Measurements from ENCODE around the gene FILIP1.

FILIP1 gene

DNA sequence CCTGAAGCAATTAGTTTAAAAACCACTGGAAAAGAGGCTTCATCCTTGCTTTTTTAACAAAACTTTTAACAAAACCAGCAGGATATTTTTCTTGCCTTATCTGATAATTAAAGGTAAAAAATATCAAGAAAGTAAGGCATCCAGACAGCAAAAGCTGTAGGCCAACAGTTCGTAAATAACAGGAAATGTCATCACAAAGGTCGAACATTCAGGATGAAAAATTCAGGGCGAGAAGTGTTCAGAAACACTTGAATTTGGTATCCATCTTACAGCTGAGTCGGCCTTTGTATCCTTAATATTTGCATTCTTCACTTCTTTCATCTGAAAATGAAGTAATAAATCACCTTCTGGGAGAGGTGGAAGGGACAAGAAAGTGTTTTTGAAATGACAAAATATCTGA is 8.2 kb upstream of the FILIP1 start:
- no peak overlapping the region for H3K9ac ChIP-seq (ENCODE audit: low read length)
- no peak overlapping the region for H2BK120ac ChIP-seq (ENCODE audit: insufficient read depth, low read length, poor library complexity)
- no peaks in the 10 kb centered on the region for H3K36me3 ChIP-seq (ENCODE audit: control insufficient read depth in 1 of 2, insufficient read depth in 2 of 2, low read length in 2 of 2)
- H3K9me3 ChIP-seq (ENCODE audit: insufficient read depth, low read depth, low read length) = no peaks in the 10 kb centered on the region
- no peak overlapping the region for H3K14ac ChIP-seq (ENCODE audit: low read length)
- H4K8ac ChIP-seq (ENCODE audit: low read depth, low read length) = no peak overlapping the region
- no peak overlapping the region for H2AFZ ChIP-seq (ENCODE audit: insufficient read depth, low read length, poor library complexity)
- H3K18ac ChIP-seq (ENCODE audit: low read length) = no peak overlapping the region
- no peak overlapping the region for H2BK12ac ChIP-seq (ENCODE audit: low read length)
- H3K4ac ChIP-seq (ENCODE audit: low read depth, low read length) = no peak overlapping the region
- H3K27me3 ChIP-seq (ENCODE audit: insufficient read depth, low read length) = no peaks in the 10 kb centered on the region
- H3K27ac ChIP-seq (ENCODE audit: low read depth, low read length) = no peak overlapping the region
- no CpG with 5 or more reads among the region's 4 CpGs for WGBS (ENCODE audit: extremely low coverage, insufficient coverage, insufficient read length)
- DNase-seq = no peak
- no peak overlapping the region for H3K4me2 ChIP-seq (ENCODE audit: low read length)
- H3K4me1 ChIP-seq (ENCODE audit: control insufficient read depth in 1 of 2, insufficient read depth in 2 of 2, low read length in 2 of 2) = peaks cover 2% of the 10 kb centered on the region in 2 experiments
- H3K79me2 ChIP-seq (ENCODE audit: control insufficient read depth, insufficient read depth, low read length, poor library complexity) = no peaks in the 10 kb centered on the region
- H4K12ac ChIP-seq (ENCODE audit: low read depth, low read length) = no peak overlapping the region
- H4K91ac ChIP-seq (ENCODE audit: low read depth, low read length) = no peak overlapping the region
- H2AK5ac ChIP-seq (ENCODE audit: low read length) = no peak overlapping the region
- peaks cover 2% of the 10 kb centered on the region for H3K79me1 ChIP-seq (ENCODE audit: low read length)
- no peak overlapping the region for H2BK5ac ChIP-seq (ENCODE audit: low read depth, low read length, poor library complexity)
- H3K23ac ChIP-seq (ENCODE audit: low read length) = no peak overlapping the region
- H3K4me3 ChIP-seq (ENCODE audit: low read depth, low read length) = no peak overlapping the region

DNA sequence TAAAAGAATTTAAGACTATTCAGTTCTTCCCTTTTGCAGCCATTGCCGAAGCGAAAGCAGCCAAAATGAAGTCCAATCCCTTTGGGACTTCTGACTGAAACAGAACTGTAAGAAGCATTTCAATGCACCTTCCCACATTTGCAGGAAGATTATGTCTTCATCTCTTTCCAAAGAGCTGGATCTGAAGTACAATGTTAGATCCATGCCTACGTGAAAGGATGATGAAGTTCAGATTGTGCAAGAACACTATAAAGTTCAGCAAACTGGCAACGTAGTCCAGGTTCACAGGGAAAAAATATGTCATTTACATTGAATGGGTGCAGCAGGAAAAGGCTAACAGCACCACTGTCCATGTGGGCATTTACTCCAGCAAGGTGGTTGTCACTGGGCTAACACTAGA is 6.0 kb upstream of the FILIP1 start:
- Histone ChIP-seq H4K12ac (ENCODE audit: low read depth, low read length) (no peak overlapping the region), H3K18ac (ENCODE audit: low read length) (no peak overlapping the region), H3K79me2 (ENCODE audit: control insufficient read depth, insufficient read depth, low read length, poor library complexity) (no peaks in the 10 kb centered on the region), H3K4ac (ENCODE audit: low read depth, low read length) (no peak overlapping the region), H3K9ac (ENCODE audit: low read length) (no peak overlapping the region), H2BK5ac (ENCODE audit: low read depth, low read length, poor library complexity) (no peak overlapping the region), H2AK5ac (ENCODE audit: low read length) (no peak overlapping the region), H3K4me3 (ENCODE audit: low read depth, low read length) (no peak overlapping the region), H3K9me3 (ENCODE audit: insufficient read depth, low read depth, low read length) (no peaks in the 10 kb centered on the region), H4K91ac (ENCODE audit: low read depth, low read length) (no peak overlapping the region), H3K79me1 (ENCODE audit: low read length) (peaks cover 2% of the 10 kb centered on the region), H2BK12ac (ENCODE audit: low read length) (no peak overlapping the region), H3K4me2 (ENCODE audit: low read length) (no peak overlapping the region), H3K14ac (ENCODE audit: low read length) (no peak overlapping the region), H3K4me1 (ENCODE audit: control insufficient read depth in 1 of 2, insufficient read depth in 2 of 2, low read length in 2 of 2) (peaks cover 2% of the 10 kb centered on the region in 2 experiments), H3K27me3 (ENCODE audit: insufficient read depth, low read length) (no peaks in the 10 kb centered on the region), H2BK120ac (ENCODE audit: insufficient read depth, low read length, poor library complexity) (no peak overlapping the region), H2AFZ (ENCODE audit: insufficient read depth, low read length, poor library complexity) (no peak overlapping the region), H3K36me3 (ENCODE audit: control insufficient read depth in 1 of 2, insufficient read depth in 2 of 2, low read length in 2 of 2) (no peaks in the 10 kb centered on the region), H4K8ac (ENCODE audit: low read depth, low read length) (no peak overlapping the region), H3K23ac (ENCODE audit: low read length) (no peak overlapping the region), H3K27ac (ENCODE audit: low read depth, low read length) (no peak overlapping the region)
- WGBS (ENCODE audit: extremely low coverage, insufficient coverage, insufficient read length) = no CpG with 5 or more reads among the region's 4 CpGs
- no peak for DNase-seq

DNA sequence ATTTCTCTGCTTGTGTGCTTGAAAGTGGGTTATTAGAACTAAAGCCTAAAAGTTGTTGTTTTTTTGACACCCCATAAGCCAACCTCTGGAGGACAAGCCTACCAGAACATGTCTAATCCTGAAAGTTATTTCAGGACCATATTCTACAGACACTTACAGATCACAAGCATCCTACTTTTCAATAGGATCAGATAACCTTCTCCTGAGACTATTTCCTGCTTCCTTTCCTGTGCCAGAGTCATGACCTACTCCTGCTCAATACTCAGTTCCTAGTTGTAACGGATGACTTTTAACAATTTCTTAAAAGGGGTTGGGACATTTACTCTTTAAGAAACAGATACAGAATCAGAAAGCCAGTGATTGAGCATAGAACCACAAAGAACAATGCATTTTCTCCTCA is 5.3 kb upstream of the FILIP1 start:
- Histone ChIP-seq H3K4me1 (ENCODE audit: control insufficient read depth in 1 of 2, insufficient read depth in 2 of 2, low read length in 2 of 2) (peaks cover 2% of the 10 kb centered on the region in 2 experiments), H3K79me2 (ENCODE audit: control insufficient read depth, insufficient read depth, low read length, poor library complexity) (no peaks in the 10 kb centered on the region), H4K8ac (ENCODE audit: low read depth, low read length) (no peak overlapping the region), H3K36me3 (ENCODE audit: control insufficient read depth in 1 of 2, insufficient read depth in 2 of 2, low read length in 2 of 2) (no peaks in the 10 kb centered on the region), H3K4me2 (ENCODE audit: low read length) (no peak overlapping the region), H2AFZ (ENCODE audit: insufficient read depth, low read length, poor library complexity) (no peak overlapping the region), H3K27ac (ENCODE audit: low read depth, low read length) (no peak overlapping the region), H3K27me3 (ENCODE audit: insufficient read depth, low read length) (no peaks in the 10 kb centered on the region), H3K18ac (ENCODE audit: low read length) (no peak overlapping the region), H2BK120ac (ENCODE audit: insufficient read depth, low read length, poor library complexity) (no peak overlapping the region), H3K23ac (ENCODE audit: low read length) (no peak overlapping the region), H3K9ac (ENCODE audit: low read length) (no peak overlapping the region), H4K12ac (ENCODE audit: low read depth, low read length) (no peak overlapping the region), H2BK12ac (ENCODE audit: low read length) (no peak overlapping the region), H2AK5ac (ENCODE audit: low read length) (no peak overlapping the region), H3K4me3 (ENCODE audit: low read depth, low read length) (no peak overlapping the region), H2BK5ac (ENCODE audit: low read depth, low read length, poor library complexity) (no peak overlapping the region), H4K91ac (ENCODE audit: low read depth, low read length) (no peak overlapping the region), H3K9me3 (ENCODE audit: insufficient read depth, low read depth, low read length) (no peaks in the 10 kb centered on the region), H3K79me1 (ENCODE audit: low read length) (peaks cover 2% of the 10 kb centered on the region), H3K14ac (ENCODE audit: low read length) (no peak overlapping the region), H3K4ac (ENCODE audit: low read depth, low read length) (no peak overlapping the region)
- DNase-seq = no peak
- WGBS (ENCODE audit: extremely low coverage, insufficient coverage, insufficient read length) = no CpG with 5 or more reads among the region's 1 CpG

DNA sequence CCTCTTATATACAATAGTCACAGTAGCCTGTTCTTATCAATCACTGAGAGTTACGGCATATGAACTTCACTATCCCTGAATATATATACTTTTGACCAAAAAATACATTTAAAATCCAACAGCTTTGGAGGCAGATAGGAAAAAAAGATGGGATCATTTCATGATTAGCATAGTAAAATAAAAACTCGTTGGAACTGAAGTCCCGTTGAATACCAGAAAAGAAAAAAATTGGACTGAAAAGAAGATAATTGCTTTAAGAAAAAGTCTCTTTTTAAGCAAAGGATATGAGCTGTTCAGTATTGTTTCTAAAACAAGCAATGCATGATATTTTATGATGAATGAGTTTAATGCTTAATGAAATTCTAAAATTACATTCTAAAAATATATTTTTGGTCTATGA is 4.4 kb upstream of the FILIP1 start:
- Histone ChIP-seq H3K14ac (ENCODE audit: low read length) (no peak overlapping the region), H3K4me3 (ENCODE audit: low read depth, low read length) (no peak overlapping the region), H3K27me3 (ENCODE audit: insufficient read depth, low read length) (no peaks in the 10 kb centered on the region), H3K4ac (ENCODE audit: low read depth, low read length) (no peak overlapping the region), H3K9me3 (ENCODE audit: insufficient read depth, low read depth, low read length) (no peaks in the 10 kb centered on the region), H3K27ac (ENCODE audit: low read depth, low read length) (no peak overlapping the region), H2AK5ac (ENCODE audit: low read length) (no peak overlapping the region), H3K18ac (ENCODE audit: low read length) (no peak overlapping the region), H4K91ac (ENCODE audit: low read depth, low read length) (no peak overlapping the region), H2BK12ac (ENCODE audit: low read length) (no peak overlapping the region), H2AFZ (ENCODE audit: insufficient read depth, low read length, poor library complexity) (no peak overlapping the region), H2BK5ac (ENCODE audit: low read depth, low read length, poor library complexity) (no peak overlapping the region), H4K8ac (ENCODE audit: low read depth, low read length) (no peak overlapping the region), H3K79me2 (ENCODE audit: control insufficient read depth, insufficient read depth, low read length, poor library complexity) (no peaks in the 10 kb centered on the region), H3K9ac (ENCODE audit: low read length) (no peak overlapping the region), H4K12ac (ENCODE audit: low read depth, low read length) (no peak overlapping the region), H3K79me1 (ENCODE audit: low read length) (no peaks in the 10 kb centered on the region), H3K4me1 (ENCODE audit: control insufficient read depth in 1 of 2, insufficient read depth in 2 of 2, low read length in 2 of 2) (no peaks in the 10 kb centered on the region), H3K4me2 (ENCODE audit: low read length) (no peak overlapping the region), H3K36me3 (ENCODE audit: control insufficient read depth in 1 of 2, insufficient read depth in 2 of 2, low read length in 2 of 2) (no peaks in the 10 kb centered on the region), H2BK120ac (ENCODE audit: insufficient read depth, low read length, poor library complexity) (no peak overlapping the region), H3K23ac (ENCODE audit: low read length) (no peak overlapping the region)
- WGBS (ENCODE audit: extremely low coverage, insufficient coverage, insufficient read length) = no CpG with 5 or more reads among the region's 3 CpGs
- DNase-seq = no peak
